HUES64 (cell line): ENCODE measurements around the gene PELI1.

Experiments used
- H3K27ac ChIP-seq: 2 replicates; pipeline ENCODE4 v1.7.0; 2013; ENCODE audit warnings: low read depth, low read length, inconsistent platforms
- H3K27me3 ChIP-seq: 2 replicates; pipeline ENCODE4 v1.6.1; 2013; ENCODE audit warnings: mild to moderate bottlenecking, low read length; ENCODE audit not compliant: insufficient read depth
- H3K36me3 ChIP-seq: 2 replicates; pipeline ENCODE4 v1.6.1; 2013; ENCODE audit warnings: mild to moderate bottlenecking, low read length; ENCODE audit not compliant: insufficient read depth
- H3K4me1 ChIP-seq: 2 replicates; pipeline ENCODE4 v1.6.1; 2013; ENCODE audit warnings: mild to moderate bottlenecking, low read length, moderate library complexity; ENCODE audit not compliant: insufficient read depth
- H3K4me3 ChIP-seq: 2 replicates; pipeline ENCODE4 v1.5.1; 2013; ENCODE audit warnings: mild to moderate bottlenecking, low read length, moderate library complexity
- H3K9ac ChIP-seq: 2 replicates; pipeline ENCODE4 v1.6.1; 2013; ENCODE audit warnings: mild to moderate bottlenecking, low read depth, low read length
- H3K9me3 ChIP-seq: 2 replicates; pipeline ENCODE4 v1.6.1; 2013; ENCODE audit warnings: low read depth, low read length; ENCODE audit not compliant: insufficient read depth
- WGBS: fragments of 150-250, 120-280 bp; methylation state at CpG from one replicate; pipeline ENCODE4 v1.1.7; 2013; ENCODE audit warnings: missing lambda C conversion rate; 5-methylcytosine and 5-hydroxymethylcytosine counted together

Gene PELI1

DNA sequence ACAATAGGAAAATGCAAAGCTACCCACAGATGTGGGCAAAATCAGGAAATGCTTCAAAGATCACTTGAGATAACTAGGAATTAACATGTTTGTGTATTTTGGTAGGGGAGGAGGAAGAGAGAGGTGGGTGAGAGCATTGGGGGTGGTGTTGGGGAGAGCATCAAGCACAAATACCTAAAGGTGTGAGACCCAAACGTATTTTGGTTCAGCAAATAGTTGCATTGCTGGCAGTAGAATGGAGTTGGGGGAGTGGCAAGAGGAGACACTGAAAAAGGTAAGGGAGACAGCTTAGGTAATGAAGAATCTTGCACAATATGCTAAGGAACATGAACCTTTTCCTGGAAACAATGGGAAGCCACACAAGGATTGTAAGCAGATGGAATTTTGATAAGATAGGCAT lies 1.5 kb upstream of the PELI1 start:
- Histone ChIP-seq H3K27ac (no peak overlapping the region), H3K9ac (no peak overlapping the region), H3K4me3 (no peak overlapping the region), H3K36me3 (no peaks in the 10 kb centered on the region), H3K4me1 (peaks cover 35% of the 10 kb centered on the region), H3K27me3 (no peaks in the 10 kb centered on the region), H3K9me3 (no peaks in the 10 kb centered on the region)
- 37% methylated on average over 1 of the region's 1 CpG for WGBS

DNA sequence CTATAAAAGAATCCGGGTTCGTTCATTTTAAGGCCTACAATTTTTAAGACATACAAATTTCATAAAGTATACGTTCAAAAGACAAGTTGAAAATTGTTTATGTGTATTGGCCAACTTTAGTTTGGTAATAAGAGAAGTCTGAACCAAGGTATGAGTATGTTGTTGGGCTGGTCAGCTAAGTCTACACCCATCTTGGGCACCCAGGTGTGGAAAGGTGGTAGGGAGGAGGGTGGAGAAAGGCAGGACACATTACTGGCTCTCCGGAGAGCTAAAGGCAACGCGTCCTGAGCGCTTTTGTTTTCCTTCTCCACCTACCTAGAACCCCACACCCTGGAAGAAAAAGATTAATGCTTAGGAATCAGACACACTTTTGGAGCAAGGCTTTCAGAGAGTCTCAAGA lies 899 bp upstream of the PELI1 start:
- WGBS, result 80% methylated on average over 7 of the region's 7 CpGs
- Histone ChIP-seq H3K9me3 (no peaks in the 10 kb centered on the region), H3K27ac (no peak overlapping the region), H3K4me1 (peaks cover 40% of the 10 kb centered on the region), H3K36me3 (no peaks in the 10 kb centered on the region), H3K4me3 (no peak overlapping the region), H3K9ac (no peak overlapping the region), H3K27me3 (no peaks in the 10 kb centered on the region)

DNA sequence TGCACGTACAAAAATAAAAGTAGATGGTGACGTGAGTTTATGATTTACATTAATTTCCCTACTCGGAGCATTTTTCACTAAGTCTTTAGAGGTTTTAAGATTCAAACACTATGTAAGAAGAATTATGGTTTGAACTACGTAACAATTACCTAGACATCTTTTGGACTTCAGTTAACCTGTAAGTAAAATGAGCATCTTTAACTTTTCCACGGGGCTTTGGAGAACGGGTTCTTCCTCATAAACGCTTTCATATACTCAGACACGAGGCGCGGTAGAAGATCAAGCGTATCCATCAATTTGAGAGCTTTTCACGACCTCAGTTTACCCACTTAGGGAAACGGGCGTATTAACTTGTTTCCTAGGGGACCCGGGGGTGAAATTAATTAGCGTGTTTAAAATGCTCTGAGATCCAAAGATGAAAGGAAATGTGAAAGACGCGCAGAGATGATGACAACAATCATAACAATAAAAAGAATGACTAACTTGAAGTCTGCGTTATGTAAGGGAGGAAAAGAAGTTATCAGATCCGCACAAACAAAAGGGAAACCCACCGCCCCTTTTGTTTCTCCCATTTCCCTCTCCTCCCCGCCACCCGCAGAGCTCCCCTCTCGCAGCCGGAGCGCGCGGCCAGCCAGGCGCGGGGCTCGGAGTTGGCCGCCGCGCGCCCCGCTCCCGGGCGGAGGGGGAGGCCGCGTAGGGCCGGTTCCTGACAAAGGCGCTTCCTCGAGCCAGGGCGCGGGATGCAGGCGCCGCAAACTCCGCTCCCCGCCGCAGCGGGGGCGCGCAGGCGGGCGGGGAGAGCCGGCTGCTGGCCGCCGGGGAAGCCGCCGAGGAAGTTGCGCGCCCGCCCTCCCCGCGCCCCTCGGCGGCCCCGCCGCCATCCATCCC lies 807 bp downstream of the PELI1 start:
- under 1% methylated on average over 62 of the region's 69 CpGs for WGBS
- H3K27ac ChIP-seq, result peak overlapping the region; percentile 94
- no peaks in the 10 kb centered on the region; the same call in 1 of the 2 replicates for H3K36me3 ChIP-seq
- H3K27me3 ChIP-seq, result no peaks in the 10 kb centered on the region
- peak overlapping the region; percentile 97 for H3K4me3 ChIP-seq
- H3K4me1 ChIP-seq, result peaks cover 42% of the 10 kb centered on the region
- H3K9ac ChIP-seq, result peak overlapping the region; percentile 94
- H3K9me3 ChIP-seq, result no peaks in the 10 kb centered on the region

DNA sequence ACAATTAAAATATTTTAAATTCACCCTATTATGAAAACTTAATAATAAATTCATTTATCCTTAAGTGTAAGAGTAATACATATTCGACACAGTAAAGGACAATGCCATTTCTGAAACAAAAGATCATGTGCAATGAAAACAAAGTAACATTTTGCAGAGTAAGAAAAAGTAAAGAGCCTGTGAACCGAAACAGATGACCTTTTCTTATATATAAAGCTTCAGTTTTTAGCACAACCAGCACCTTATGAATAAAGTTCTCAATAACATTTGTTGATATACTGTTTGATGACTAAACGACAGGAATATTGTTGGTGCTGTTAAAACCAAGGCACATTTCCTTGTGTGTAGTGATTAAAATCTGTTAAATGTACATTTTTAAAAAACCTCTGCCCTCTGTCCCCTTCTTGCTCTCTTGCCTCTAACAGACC lies 1.5 kb downstream of the PELI1 start:
- peaks cover 42% of the 10 kb centered on the region for H3K4me1 ChIP-seq
- WGBS, result 17% methylated on average over 1 of the region's 3 CpGs

DNA sequence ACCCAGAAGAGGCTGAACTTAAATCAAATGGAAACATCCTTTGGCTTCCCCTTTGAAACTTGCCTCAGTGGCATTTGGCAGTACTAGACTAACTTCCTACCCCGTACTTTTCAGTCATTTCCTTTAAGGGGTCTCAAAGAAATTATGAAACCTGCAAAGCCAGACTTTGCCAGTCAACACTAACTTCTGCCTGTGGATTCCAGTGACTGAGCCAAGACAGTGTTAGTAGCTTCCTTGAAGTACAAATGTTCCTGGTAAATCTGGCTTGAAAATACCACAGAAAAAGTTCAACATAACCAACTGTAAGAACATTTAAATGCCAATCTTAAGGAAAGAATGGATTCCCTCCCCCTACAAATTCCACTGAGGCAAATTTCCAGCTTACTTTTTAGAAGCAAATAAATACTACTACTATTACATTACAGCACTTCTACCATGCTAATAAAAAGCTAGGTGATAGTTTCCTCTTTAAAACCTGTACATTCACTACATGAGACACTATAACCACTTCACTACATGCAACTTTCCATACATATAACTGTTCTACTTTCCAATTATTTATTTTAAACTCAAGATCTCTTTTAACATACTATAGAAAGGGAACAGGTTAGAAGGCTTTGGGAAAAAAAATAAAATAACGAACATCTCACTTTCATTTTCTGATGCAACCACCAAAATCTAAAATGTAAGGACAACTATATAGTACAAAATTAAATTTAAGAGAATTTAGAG lies 2.4 kb downstream of the PELI1 start:
- WGBS, result 59% methylated on average over 1 of the region's 2 CpGs
- peaks cover 51% of the 10 kb centered on the region for H3K4me1 ChIP-seq
- peak overlapping the region; percentile 23; the same call in 1 of the 2 replicates for H3K9ac ChIP-seq
- H3K4me3 ChIP-seq, result peak overlapping the region; percentile 97
- H3K36me3 ChIP-seq, result no peaks in the 10 kb centered on the region; the same call in 1 of the 2 replicates
- H3K27ac ChIP-seq, result no peak overlapping the region; the same call in 1 of the 2 replicates
- H3K27me3 ChIP-seq, result no peaks in the 10 kb centered on the region
- H3K9me3 ChIP-seq, result no peaks in the 10 kb centered on the region

More for the DNA sequence above, 1.5 kb downstream of the PELI1 start:
- no peaks in the 10 kb centered on the region; the same call in 1 of the 2 replicates for H3K36me3 ChIP-seq
- peak overlapping the region; percentile 97 for H3K4me3 ChIP-seq
- no peaks in the 10 kb centered on the region for H3K9me3 ChIP-seq
- H3K27ac ChIP-seq, result no peak overlapping the region
- peak overlapping the region; percentile 94; the same call in 1 of the 2 replicates for H3K9ac ChIP-seq
- no peaks in the 10 kb centered on the region for H3K27me3 ChIP-seq

DNA sequence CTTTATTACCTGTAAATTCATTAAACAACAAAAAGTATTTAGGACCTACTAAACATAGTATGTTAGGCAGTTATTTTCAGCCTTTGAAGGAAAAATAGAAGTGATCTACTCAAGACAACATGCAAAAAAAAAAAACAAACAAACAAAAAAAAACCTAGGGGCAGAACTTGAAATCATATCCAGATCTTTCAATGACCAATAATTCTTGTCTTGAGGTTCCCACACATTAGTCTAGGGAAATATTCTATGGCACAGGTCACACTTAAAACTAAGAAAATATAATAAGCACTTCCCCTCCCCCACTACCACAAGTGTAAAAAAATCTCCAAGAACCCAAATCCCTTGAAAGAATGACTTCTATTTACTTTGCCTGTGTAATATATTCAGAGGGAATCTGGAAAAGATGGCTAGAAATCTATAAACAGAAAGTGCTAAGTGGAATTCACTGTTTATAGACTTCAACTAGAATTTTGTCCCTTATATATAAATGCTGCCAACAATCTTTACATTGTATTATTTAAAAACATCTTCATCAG lies 3.5 kb downstream of the PELI1 start:
- Histone ChIP-seq H3K36me3 (no peaks in the 10 kb centered on the region; the same call in 1 of the 2 replicates), H3K9ac (no peak overlapping the region), H3K4me1 (peaks cover 57% of the 10 kb centered on the region), H3K27ac (no peak overlapping the region), H3K9me3 (no peaks in the 10 kb centered on the region), H3K4me3 (no peak overlapping the region), H3K27me3 (no peaks in the 10 kb centered on the region)

DNA sequence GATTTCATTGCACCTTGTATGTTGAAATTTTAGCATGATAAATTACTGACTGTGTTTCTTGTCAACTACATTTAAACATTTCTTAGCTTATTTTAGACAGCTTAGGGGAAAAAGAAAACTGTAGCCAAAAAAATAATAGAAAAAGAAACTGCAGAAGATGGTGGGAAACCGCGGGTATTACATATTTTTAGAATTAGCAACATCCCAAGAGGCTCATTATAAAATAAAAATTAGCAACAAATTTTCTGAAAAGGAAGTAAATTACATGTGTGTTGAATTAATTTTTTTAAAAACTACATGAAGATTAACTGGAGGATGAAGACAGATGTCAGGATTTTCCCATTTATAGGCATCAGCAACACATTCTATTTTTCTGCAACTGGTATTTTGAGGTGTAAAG lies 4.3 kb downstream of the PELI1 start:
- no peaks in the 10 kb centered on the region; the same call in 1 of the 2 replicates for H3K36me3 ChIP-seq
- H3K9ac ChIP-seq, result no peak overlapping the region
- H3K27ac ChIP-seq, result no peak overlapping the region
- WGBS, result no CpG with 5 or more reads among the region's 2 CpGs
- H3K27me3 ChIP-seq, result no peaks in the 10 kb centered on the region
- peaks cover 57% of the 10 kb centered on the region for H3K4me1 ChIP-seq
- H3K9me3 ChIP-seq, result no peaks in the 10 kb centered on the region
- no peak overlapping the region for H3K4me3 ChIP-seq

DNA sequence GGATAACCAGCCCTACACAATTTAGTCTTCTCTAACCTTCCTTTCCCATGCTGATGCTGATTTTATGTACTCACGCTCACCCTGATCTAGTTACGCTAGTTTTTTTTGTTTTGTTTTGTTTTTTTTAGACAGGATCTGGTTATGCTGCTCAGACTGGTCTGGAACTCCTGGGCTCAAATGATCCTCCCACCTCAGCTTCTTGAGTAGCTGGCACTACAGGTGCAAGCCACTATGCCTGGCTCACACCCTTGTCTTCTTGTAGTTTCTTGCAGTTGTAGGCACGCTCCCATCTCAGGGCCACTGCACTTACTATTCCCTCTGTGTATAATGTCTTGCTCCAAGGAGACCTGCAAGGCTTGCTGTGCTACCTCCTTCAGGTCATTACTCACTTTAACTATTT lies 6.2 kb downstream of the PELI1 start:
- Histone ChIP-seq H3K27ac (no peak overlapping the region), H3K4me1 (peaks cover 72% of the 10 kb centered on the region), H3K9me3 (no peaks in the 10 kb centered on the region), H3K27me3 (no peaks in the 10 kb centered on the region), H3K4me3 (no peak overlapping the region), H3K9ac (no peak overlapping the region), H3K36me3 (peaks cover 2% of the 10 kb centered on the region)
- 96% methylated on average over 3 of the region's 3 CpGs for WGBS

DNA sequence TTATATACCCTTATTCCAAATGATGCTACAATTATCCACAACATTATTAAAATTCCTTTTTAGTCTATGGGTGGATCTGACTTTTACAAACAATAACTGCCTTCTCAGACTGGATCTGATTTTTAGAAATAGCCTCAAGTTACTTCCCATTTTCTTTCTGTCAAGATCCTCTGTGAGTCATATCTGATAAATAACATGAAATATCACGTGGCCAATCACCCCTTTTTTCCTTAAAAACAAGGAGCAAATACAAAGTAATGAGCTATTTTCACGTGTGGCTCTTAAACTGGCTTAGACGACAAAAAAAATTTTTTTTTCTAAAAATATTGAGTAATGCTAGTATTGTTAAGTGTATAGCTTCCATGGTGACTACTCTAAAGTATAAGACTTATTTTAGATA lies 6.7 kb downstream of the PELI1 start:
- WGBS, result 100% methylated on average over 3 of the region's 3 CpGs
- Histone ChIP-seq H3K9me3 (no peaks in the 10 kb centered on the region), H3K27me3 (no peaks in the 10 kb centered on the region), H3K4me1 (peaks cover 77% of the 10 kb centered on the region), H3K9ac (no peak overlapping the region), H3K4me3 (no peak overlapping the region), H3K27ac (no peak overlapping the region), H3K36me3 (peaks cover 2% of the 10 kb centered on the region)

DNA sequence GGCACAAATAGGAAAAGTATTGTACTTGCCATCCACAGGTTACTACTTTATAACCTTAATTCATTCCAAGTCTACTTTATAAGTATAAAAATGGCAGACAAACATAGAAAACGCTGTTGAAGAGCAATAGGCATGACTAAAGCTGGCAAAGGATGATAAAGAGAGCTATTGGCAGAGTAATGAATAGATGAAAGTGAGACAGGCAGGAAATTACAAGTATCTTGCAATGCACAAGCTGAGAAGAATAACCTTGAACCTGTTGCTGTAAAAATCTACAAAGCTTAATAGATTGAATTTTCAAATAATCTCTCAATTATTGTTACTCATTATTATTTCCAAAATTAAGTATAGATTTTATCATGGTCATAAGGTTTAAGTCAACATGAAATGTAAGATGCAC lies 8.8 kb downstream of the PELI1 start:
- Histone ChIP-seq H3K36me3 (peaks cover 2% of the 10 kb centered on the region), H3K27ac (no peak overlapping the region), H3K27me3 (no peaks in the 10 kb centered on the region), H3K9me3 (no peaks in the 10 kb centered on the region), H3K4me3 (no peak overlapping the region), H3K9ac (no peak overlapping the region), H3K4me1 (peaks cover 75% of the 10 kb centered on the region)
- 84% methylated on average over 1 of the region's 1 CpG for WGBS

DNA sequence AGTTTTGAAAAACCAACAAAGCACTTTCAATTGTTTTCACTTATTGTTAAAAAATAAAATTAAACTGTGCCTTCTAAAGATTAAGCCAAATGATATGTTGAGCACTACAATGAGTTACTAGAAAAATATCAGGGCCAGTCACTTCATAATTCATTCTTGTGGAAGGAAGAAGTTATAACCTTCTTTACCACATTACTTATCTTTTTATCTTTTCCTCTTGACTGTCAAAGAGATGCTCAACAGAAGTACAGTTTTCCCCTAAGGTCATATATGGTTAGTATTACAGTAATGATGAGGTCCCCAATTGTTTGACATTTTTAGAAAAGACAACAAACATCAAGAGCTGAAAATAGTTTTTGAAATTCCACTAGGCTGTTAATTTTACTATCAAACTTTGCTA lies 9.4 kb downstream of the PELI1 start:
- Histone ChIP-seq H3K9ac (no peak overlapping the region), H3K4me1 (peaks cover 76% of the 10 kb centered on the region), H3K27ac (no peak overlapping the region), H3K27me3 (no peaks in the 10 kb centered on the region), H3K36me3 (peaks cover 2% of the 10 kb centered on the region), H3K9me3 (no peaks in the 10 kb centered on the region), H3K4me3 (no peak overlapping the region)
